GM23338 (cell line): ENCODE data around the gene PFN1. TPM values are rescaled to one million over a fixed set of nuclear protein-coding genes. Genes with fewer than 3 reads are reported as not detected.

Experiments used
- ATAC-seq: fragments of 200-7000 bp; cut with Tn5 transposase; 3 replicates; pipeline ENCODE4 v1.9.1; 2020
- DNase-seq: peaks from one replicate; pipeline ENCODE4 v3.0.0-alpha.2; 2015; ENCODE audit warnings: low spot score
- H2AFZ ChIP-seq: fragments of 200-600 bp; sonication (generic); 2 replicates; pipeline ENCODE4 v1.8.0; 2016; ENCODE audit warnings: antibody characterized with exemption, mild to moderate bottlenecking, moderate library complexity
- H3F3A ChIP-seq: fragments of 200-600 bp; sonication (generic); replicated peaks from 2 replicates; pipeline ENCODE4 v1.8.0; 2017; ENCODE audit warnings: antibody characterized with exemption, mixed run types, low read depth
- H3K27ac ChIP-seq: fragments of 200-600 bp; sonication (generic); 2 replicates; pipeline ENCODE4 v1.6.1; 2016; ENCODE audit warnings: low read depth
- H3K27me3 ChIP-seq: fragments of 200-600 bp; sonication (generic); 2 replicates; pipeline ENCODE4 v1.8.0; 2016; ENCODE audit warnings: mild to moderate bottlenecking, mixed run types, moderate library complexity; ENCODE audit not compliant: insufficient read depth
- H3K36me3 ChIP-seq: fragments of 200-600 bp; sonication (generic); 2 replicates; pipeline ENCODE4 v1.8.0; 2016; ENCODE audit warnings: mild to moderate bottlenecking; ENCODE audit not compliant: insufficient read depth
- H3K4me1 ChIP-seq: fragments of 200-600 bp; sonication (generic); 2 replicates; pipeline ENCODE4 v1.8.0; 2016; ENCODE audit warnings: mild to moderate bottlenecking, moderate library complexity; ENCODE audit not compliant: insufficient read depth
- H3K4me2 ChIP-seq: fragments of 200-600 bp; sonication (generic); 2 replicates; pipeline ENCODE4 v1.7.1; 2017; ENCODE audit warnings: mixed run types
- H3K4me3 ChIP-seq: fragments of 200-600 bp; sonication (generic); 2 replicates; pipeline ENCODE4 v1.6.1; 2016; ENCODE audit warnings: mixed run types
- H3K79me2 ChIP-seq: fragments of 200-600 bp; sonication (generic); replicated peaks from 2 replicates; pipeline ENCODE4 v1.8.0; 2017; ENCODE audit warnings: mild to moderate bottlenecking; ENCODE audit not compliant: insufficient read depth
- H3K9me2 ChIP-seq: fragments of 200-600 bp; sonication (generic); 2 replicates; pipeline ENCODE4 v1.8.0; 2017; ENCODE audit not compliant: insufficient read depth
- H4K20me1 ChIP-seq: fragments of 200-600 bp; sonication (generic); replicated peaks from 2 replicates; pipeline ENCODE4 v1.8.0; 2017; ENCODE audit warnings: mild to moderate bottlenecking; ENCODE audit not compliant: insufficient read depth
- H3K27ac Mint-ChIP-seq: 2 replicates; pipeline ENCODE4 v1.8.0; 2020; ENCODE audit warnings: inconsistent platforms, mild to moderate bottlenecking, moderate library complexity, mixed read lengths
- H3K27me3 Mint-ChIP-seq: 3 replicates; pipeline ENCODE4 v1.8.0; 2022; ENCODE audit warnings: low read depth, mild to moderate bottlenecking, moderate library complexity, mixed read lengths, inconsistent platforms; ENCODE audit not compliant: insufficient read depth, poor library complexity
- H3K36me3 Mint-ChIP-seq: 3 replicates; pipeline ENCODE4 v1.8.0; 2021; ENCODE audit warnings: low read depth, mild to moderate bottlenecking, inconsistent platforms, moderate library complexity, mixed read lengths
- H3K4me1 Mint-ChIP-seq: 3 replicates; pipeline ENCODE4 v1.8.0; 2020; ENCODE audit warnings: mild to moderate bottlenecking, inconsistent platforms, mixed read lengths
- H3K4me3 Mint-ChIP-seq: 3 replicates; pipeline ENCODE4 v1.8.0; 2021; ENCODE audit warnings: moderate library complexity, mild to moderate bottlenecking, inconsistent platforms, mixed read lengths
- H3K9me3 Mint-ChIP-seq: 3 replicates; pipeline ENCODE4 v1.8.0; 2020; ENCODE audit warnings: moderate library complexity, mild to moderate bottlenecking, inconsistent platforms, mixed read lengths
- EZH2phosphoT487 ChIP-seq: fragments of 200-600 bp; sonication (generic); IDR thresholded peaks from one replicate; pipeline ENCODE4 v1.8.1; 2018; ENCODE audit warnings: antibody characterized with exemption; ENCODE audit not compliant: unreplicated experiment
- POLR2AphosphoS5 ChIP-seq: IDR thresholded peaks from 2 replicates; pipeline ENCODE4 v1.6.1; 2016; ENCODE audit warnings: antibody characterized with exemption, low read depth
- STAT1 ChIP-seq: IDR thresholded peaks from one replicate; pipeline ENCODE4 v1.6.1; 2016; ENCODE audit warnings: antibody characterized with exemption; ENCODE audit not compliant: unreplicated experiment
- ZNF462 ChIP-seq: fragments of 250-450 bp; sonication (Bioruptor Pico); IDR thresholded peaks from 2 replicates; pipeline ENCODE4 v1.5.0; 2020; ENCODE audit warnings: mild to moderate bottlenecking, moderate library complexity
- polyA plus RNA-seq: library from polyadenylated mRNA; unstranded; fragments of >200 nt; fragmentation: Nextera tagmentation; extraction: Ambion mirVana; gene quantifications from 2 replicates; pipeline ENCODE4 v1.2.1, GENCODE V29; 2016
- total RNA-seq: library from RNA; depleted of rRNA; stranded (reverse); fragments of >200 nt; shearing (Covaris generic); gene quantifications from 2 replicates; pipeline ENCODE4 v1.2.3, GENCODE V29; 2014
- TF ChIP-seq, protein P1 (sequence below), 2 experiments: fragments of 200-600 bp in 1 of 2; sonication (generic) in 1 of 2; conservative IDR thresholded peaks; 2 replicates each; pipeline versions ENCODE4 v1.5.1 to v1.6.1; 2016 to 2017; ENCODE audit warnings: antibody characterized with exemption in 2 of 2, low read depth in 2 of 2, mild to moderate bottlenecking in 2 of 2, moderate library complexity in 1 of 2

PFN1 gene
- total and polyA plus RNA-seq, 2 experiments from 2014 or later: 2,002 to 3,709 TPM

DNA sequence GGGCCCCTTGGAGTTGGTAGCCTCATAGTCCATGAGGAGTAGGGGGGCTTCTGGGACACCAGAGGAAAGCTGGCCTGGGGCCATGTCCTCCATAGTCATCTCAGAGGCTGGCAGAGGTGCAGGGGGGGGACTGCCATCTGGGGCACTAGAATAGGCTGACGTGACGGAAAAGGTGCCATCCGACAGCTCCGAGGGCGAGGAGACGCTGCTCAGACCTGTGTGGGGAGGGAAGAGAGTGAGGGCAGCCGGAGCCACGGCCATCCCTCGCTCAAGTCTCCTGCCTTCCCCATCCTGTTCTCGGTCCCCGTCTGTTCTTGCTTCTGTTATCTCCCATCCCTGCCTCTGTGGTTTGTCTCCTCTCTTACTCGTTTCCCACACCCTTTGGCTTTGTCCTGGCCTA, 24.0 kb upstream of the PFN1 start:
- peaks cover 44% of the 10 kb centered on the region for H3K36me3 Mint-ChIP-seq
- H3K9me2 ChIP-seq: no peaks in the 10 kb centered on the region
- peak overlapping the region; percentile 57; the same call in 1 of the 2 replicates for H3K4me2 ChIP-seq
- 0 out of 2 replicates have a peak, but pooled peaks cover 9% of the 10 kb centered on the region for H4K20me1 ChIP-seq
- H3K4me1 ChIP-seq: peaks cover 17% of the 10 kb centered on the region
- peaks cover 10% of the 10 kb centered on the region; the same call in 1 of the 2 replicates for H3F3A ChIP-seq
- H3K4me1 Mint-ChIP-seq: peaks cover 29% of the 10 kb centered on the region
- DNase-seq (no peak), ATAC-seq (no peak)
- H3K9me3 Mint-ChIP-seq: no peaks in the 10 kb centered on the region
- H3K79me2 ChIP-seq: peaks cover 16% of the 10 kb centered on the region
- H3K27ac Mint-ChIP-seq: no peak overlapping the region
- H3K36me3 ChIP-seq: no peaks in the 10 kb centered on the region
- no peak overlapping the region for H3K27ac ChIP-seq
- H3K27me3 Mint-ChIP-seq: peaks cover 47% of the 10 kb centered on the region
- no peak overlapping the region for H2AFZ ChIP-seq
- H3K4me3 Mint-ChIP-seq: no peak overlapping the region
- TF ChIP-seq ZNF462 (CRISPR knock-in tag) (no peak), STAT1 (no peak), POLR2AphosphoS5 (no peak), EZH2phosphoT487 (no peak)
- TF ChIP-seq, protein P1, sequence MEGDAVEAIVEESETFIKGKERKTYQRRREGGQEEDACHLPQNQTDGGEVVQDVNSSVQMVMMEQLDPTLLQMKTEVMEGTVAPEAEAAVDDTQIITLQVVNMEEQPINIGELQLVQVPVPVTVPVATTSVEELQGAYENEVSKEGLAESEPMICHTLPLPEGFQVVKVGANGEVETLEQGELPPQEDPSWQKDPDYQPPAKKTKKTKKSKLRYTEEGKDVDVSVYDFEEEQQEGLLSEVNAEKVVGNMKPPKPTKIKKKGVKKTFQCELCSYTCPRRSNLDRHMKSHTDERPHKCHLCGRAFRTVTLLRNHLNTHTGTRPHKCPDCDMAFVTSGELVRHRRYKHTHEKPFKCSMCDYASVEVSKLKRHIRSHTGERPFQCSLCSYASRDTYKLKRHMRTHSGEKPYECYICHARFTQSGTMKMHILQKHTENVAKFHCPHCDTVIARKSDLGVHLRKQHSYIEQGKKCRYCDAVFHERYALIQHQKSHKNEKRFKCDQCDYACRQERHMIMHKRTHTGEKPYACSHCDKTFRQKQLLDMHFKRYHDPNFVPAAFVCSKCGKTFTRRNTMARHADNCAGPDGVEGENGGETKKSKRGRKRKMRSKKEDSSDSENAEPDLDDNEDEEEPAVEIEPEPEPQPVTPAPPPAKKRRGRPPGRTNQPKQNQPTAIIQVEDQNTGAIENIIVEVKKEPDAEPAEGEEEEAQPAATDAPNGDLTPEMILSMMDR (conservative IDR thresholded peaks at IDR 0.05; ENCODE audit: low read depth in 2 of 2): no peak
- peaks cover 44% of the 10 kb centered on the region for H3K27me3 ChIP-seq
- H3K4me3 ChIP-seq: no peak overlapping the region
